Calu3 (cell line): ENCODE results near the gene TAF11. TPM values are rescaled to one million over a fixed set of nuclear protein-coding genes. Genes with fewer than 3 reads are reported as not detected.

Source experiments
- BruUV-seq: library from RNA; stranded (reverse); fragments of 400-500 nt; replicated peaks from 2 replicates; lab custom pipeline; 2021; lab: Mats Ljungman, UMichigan
- CTCF ChIA-PET: fragments of 300-600 bp; sonication (Branson Sonifier 250); formaldehyde crosslinking; loops from one replicate; lab custom pipeline; 2022; ENCODE audit warnings: antibody characterized with exemption; lab: Charles Lee
- DNase-seq: peaks from one replicate; pipeline ENCODE4 v3.0.0; 2022
- H3K27ac Mint-ChIP-seq: one replicate; pipeline ENCODE4 v1.8.0; 2022; ENCODE audit warnings: mixed read lengths; ENCODE audit not compliant: unreplicated experiment
- H3K27me3 Mint-ChIP-seq: one replicate; pipeline ENCODE4 v1.8.0; 2022; ENCODE audit warnings: mixed read lengths; ENCODE audit not compliant: unreplicated experiment
- H3K36me3 Mint-ChIP-seq: one replicate; pipeline ENCODE4 v1.8.0; 2022; ENCODE audit warnings: mild to moderate bottlenecking, moderate library complexity, mixed read lengths; ENCODE audit not compliant: insufficient read depth, unreplicated experiment
- H3K4me1 Mint-ChIP-seq: one replicate; pipeline ENCODE4 v1.8.0; 2022; ENCODE audit warnings: mild to moderate bottlenecking, low read depth, mixed read lengths; ENCODE audit not compliant: unreplicated experiment
- H3K4me3 Mint-ChIP-seq: one replicate; pipeline ENCODE4 v1.8.0; 2022; ENCODE audit warnings: mild to moderate bottlenecking, low read depth, moderate library complexity, mixed read lengths; ENCODE audit not compliant: unreplicated experiment
- H3K9me3 Mint-ChIP-seq: one replicate; pipeline ENCODE4 v1.8.0; 2022; ENCODE audit warnings: low read depth, mixed read lengths; ENCODE audit not compliant: unreplicated experiment
- CTCF ChIP-seq: fragments of 200-600 bp; IDR thresholded peaks from one replicate; pipeline ENCODE4 v1.8.0; 2022; ENCODE audit warnings: antibody characterized with exemption; ENCODE audit not compliant: unreplicated experiment
- intact Hi-C: fragments of 100-400 bp; cut with micrococcal nuclease; formaldehyde crosslinking; loops from one replicate; pipeline ENCODE4 v1.10.0; 2022; ENCODE audit not compliant: unreplicated experiment
- total RNA-seq: library from RNA; stranded (reverse); gene quantifications from 2 replicates; pipeline ENCODE4 v1.2.3, GENCODE V29; 2022

Gene TAF11
- total RNA-seq, 1 experiment from 2014 or later, result 44.3 TPM

DNA sequence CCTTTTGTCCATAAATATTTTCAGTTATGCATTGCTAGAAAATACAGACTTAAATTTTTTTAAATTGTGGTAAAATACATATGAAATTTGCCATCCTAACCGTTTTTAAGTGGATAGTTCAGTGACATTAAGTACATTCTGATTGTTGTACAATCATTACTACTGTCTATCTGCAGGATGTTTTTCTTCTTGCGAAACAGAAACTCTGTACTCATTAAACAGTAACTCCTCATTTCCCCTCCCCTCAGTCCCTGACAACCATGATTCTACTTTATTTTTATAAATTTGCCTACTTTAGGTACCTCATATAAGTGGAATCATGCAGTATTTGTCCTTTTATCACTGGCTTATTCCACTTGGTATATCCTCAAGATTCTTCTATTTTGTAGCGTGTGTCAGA is 21.3 kb downstream of the TAF11 start:
- Mint-ChIP-seq H3K36me3 (peaks cover 56% of the 10 kb centered on the region), H3K4me3 (no peak overlapping the region), H3K4me1 (no peaks in the 10 kb centered on the region), H3K27me3 (no peaks in the 10 kb centered on the region), H3K9me3 (no peaks in the 10 kb centered on the region), H3K27ac (no peak overlapping the region)
- no TSS peak for BruUV-seq
- no peak for TF ChIP-seq CTCF
- DNase-seq, result no peak
- CTCF ChIA-PET, result no interaction called here
- intact Hi-C loops, result no loop called here

DNA sequence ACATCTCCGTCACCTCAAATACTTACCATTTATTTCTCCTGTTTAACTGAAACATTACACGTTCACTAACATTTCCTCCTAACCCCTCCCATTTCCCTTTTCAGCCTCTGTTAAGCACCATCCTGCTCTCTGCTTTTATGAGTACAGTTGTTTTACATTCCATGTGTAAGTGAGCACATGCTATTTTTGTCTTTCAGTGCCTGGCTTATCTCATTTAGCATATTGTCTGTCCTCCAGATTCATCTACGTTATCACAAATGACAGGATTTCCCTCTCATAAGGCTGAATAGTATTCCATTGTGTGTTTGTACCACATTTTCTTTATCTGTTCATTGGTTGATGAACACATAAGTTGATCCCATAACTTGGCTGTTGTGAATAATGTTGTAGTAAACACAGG is 22.7 kb downstream of the TAF11 start:
- Mint-ChIP-seq H3K4me3 (no peak overlapping the region), H3K27me3 (no peaks in the 10 kb centered on the region), H3K9me3 (no peaks in the 10 kb centered on the region), H3K27ac (no peak overlapping the region), H3K36me3 (peaks cover 46% of the 10 kb centered on the region), H3K4me1 (no peaks in the 10 kb centered on the region)
- CTCF ChIA-PET, result no interaction called here
- intact Hi-C loops, result no loop called here
- no TSS peak for BruUV-seq
- no peak for DNase-seq
- TF ChIP-seq CTCF, result no peak

DNA sequence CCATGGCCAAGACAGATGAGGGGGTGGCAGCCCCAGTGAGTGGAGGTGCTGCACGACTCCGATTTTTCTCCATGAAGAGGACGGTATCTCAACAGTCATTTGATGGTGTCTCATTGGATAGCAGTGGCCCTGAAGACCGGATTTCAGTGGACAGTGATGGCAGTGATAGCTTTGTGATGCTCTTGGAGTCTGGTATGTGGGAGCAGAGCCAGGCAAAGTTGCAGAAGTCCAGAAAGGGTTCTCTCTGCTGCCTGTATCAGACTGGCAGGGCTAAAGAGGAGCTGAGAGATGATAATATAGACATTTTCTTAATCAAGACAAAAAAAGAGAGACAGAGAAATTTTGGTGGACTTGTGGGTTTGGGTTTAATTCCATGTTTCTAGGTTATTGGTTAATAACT is 23.8 kb downstream of the TAF11 start:
- CTCF ChIA-PET, result interaction anchor here (0.9 kb wide), 1 partner anchor 9 kb away, joined by 3 read pairs; no protein-coding TSS in a partner anchor
- intact Hi-C loops, result no loop called here
- DNase-seq, result no peak
- no peak for TF ChIP-seq CTCF
- H3K4me1 Mint-ChIP-seq, result no peaks in the 10 kb centered on the region
- no peak overlapping the region for H3K4me3 Mint-ChIP-seq
- H3K9me3 Mint-ChIP-seq, result no peaks in the 10 kb centered on the region
- H3K27me3 Mint-ChIP-seq, result no peaks in the 10 kb centered on the region
- no peak overlapping the region for H3K27ac Mint-ChIP-seq
- no TSS peak for BruUV-seq
- peaks cover 38% of the 10 kb centered on the region for H3K36me3 Mint-ChIP-seq

- peaks cover 50% of the 10 kb centered on the region for H3K36me3 Mint-ChIP-seq
- intact Hi-C loops, result no loop called here
- H3K27me3 Mint-ChIP-seq, result no peaks in the 10 kb centered on the region
- no peak overlapping the region for H3K4me3 Mint-ChIP-seq
- CTCF ChIA-PET, result no interaction called here
- no peak overlapping the region for H3K27ac Mint-ChIP-seq
- H3K9me3 Mint-ChIP-seq, result no peaks in the 10 kb centered on the region
- no peak for DNase-seq
- no peaks in the 10 kb centered on the region for H3K4me1 Mint-ChIP-seq
- BruUV-seq, result no TSS peak
- TF ChIP-seq CTCF, result no peak
Measured at GRCh38 chr6:34860776-34861175, 27.1 kb downstream of the TAF11 start.
